Sigmoid colon (tissue), 4 donors: ENCODE data around the gene PRM2.

Experiments
- CTCF ChIP-seq, 4 experiments: fragments of 450-650 bp in 3 of 4; fragments of 200-600 bp in 1 of 4; IDR thresholded peaks; one replicate each; pipeline ENCODE4 v1.5.1; 2016 to 2019; ENCODE audit warnings: antibody characterized with exemption in 4 of 4, mild to moderate bottlenecking in 3 of 4, moderate library complexity in 2 of 4
- EP300 ChIP-seq, 4 donors: sonication (generic); formaldehyde crosslinking; IDR thresholded peaks; one replicate each; pipeline ENCODE4 v1.6.1; 2017; ENCODE audit warnings: antibody characterized with exemption in 4 of 4
- POLR2A ChIP-seq, 2 donors: fragments of 450-650 bp; IDR thresholded peaks; one replicate each; pipeline ENCODE4 v1.6.1; 2016; ENCODE audit warnings: antibody characterized with exemption in 2 of 2, mild to moderate bottlenecking in 2 of 2, moderate library complexity in 2 of 2
- POLR2AphosphoS5 ChIP-seq, 4 donors: sonication (generic); formaldehyde crosslinking; IDR thresholded peaks; one replicate each; pipeline ENCODE4 v1.6.1; 2017; ENCODE audit warnings: antibody characterized with exemption in 4 of 4

- TF ChIP-seq CTCF (IDR thresholded peaks at IDR 0.05) (no peak), POLR2A (IDR thresholded peaks at IDR 0.05) (no peak), POLR2AphosphoS5 (IDR thresholded peaks at IDR 0.05) (no peak), EP300 (IDR thresholded peaks at IDR 0.05) (no peak)
These were observed 45.4 kb upstream of the PRM2 start for GRCh38 chr16:11321662-11322061.
